Osteocyte (in vitro differentiated cells): ENCODE measurements around the gene MNS1. TPM values are rescaled to one million over a fixed set of nuclear protein-coding genes. Genes with fewer than 3 reads are reported as not detected.
"Not testable (repeated sequence)": the region's sequence is repeated elsewhere in the genome, so short reads cannot be mapped to it uniquely, and the experiment has no call there.

Experiments
- DNase-seq: peaks from one replicate; pipeline ENCODE4 v3.0.0; 2021; ENCODE audit warnings: mixed read lengths; ENCODE audit not compliant: unreplicated experiment; ENCODE audit errors: extremely low spot score
- H3K27ac Mint-ChIP-seq: one replicate; pipeline ENCODE4 v1.8.0; 2021; ENCODE audit warnings: mild to moderate bottlenecking, mixed read lengths; ENCODE audit not compliant: unreplicated experiment
- H3K27me3 Mint-ChIP-seq: one replicate; pipeline ENCODE4 v1.8.0; 2021; ENCODE audit warnings: mixed read lengths; ENCODE audit not compliant: unreplicated experiment
- H3K36me3 Mint-ChIP-seq: one replicate; pipeline ENCODE4 v1.8.0; 2021; ENCODE audit warnings: mixed read lengths; ENCODE audit not compliant: unreplicated experiment
- H3K4me1 Mint-ChIP-seq: one replicate; pipeline ENCODE4 v1.8.0; 2021; ENCODE audit warnings: mixed read lengths; ENCODE audit not compliant: unreplicated experiment
- H3K4me3 Mint-ChIP-seq: one replicate; pipeline ENCODE4 v1.8.0; 2021; ENCODE audit warnings: mild to moderate bottlenecking, moderate library complexity, mixed read lengths; ENCODE audit not compliant: unreplicated experiment
- H3K9me3 Mint-ChIP-seq: one replicate; pipeline ENCODE4 v1.8.0; 2021; ENCODE audit warnings: mixed read lengths; ENCODE audit not compliant: unreplicated experiment
- CTCF ChIP-seq: fragments of 200-600 bp; sonication (generic); IDR thresholded peaks from 2 replicates; pipeline ENCODE4 v1.5.0; 2021; ENCODE audit warnings: antibody characterized with exemption, mild to moderate bottlenecking, moderate library complexity
- total RNA-seq: library from RNA; stranded (reverse); gene quantifications from 2 replicates; pipeline ENCODE4 v1.2.1, GENCODE V29; 2021

Gene MNS1
- total RNA-seq, 1 donor from 2014 or later: 2.5 TPM

GRCh38 chr15:56492236-56492635 is 27.3 kb upstream of the MNS1 start:
- Mint-ChIP-seq H3K27me3 (peaks cover 20% of the 10 kb centered on the region), H3K4me1 (peaks cover 2% of the 10 kb centered on the region)
- no peak for TF ChIP-seq CTCF

GRCh38 chr15:56491110-56491722 is 26.3 kb upstream of the MNS1 start:
- no peak overlapping the region for H3K4me3 Mint-ChIP-seq
- H3K36me3 Mint-ChIP-seq: no peaks in the 10 kb centered on the region
- H3K4me1 Mint-ChIP-seq: no peaks in the 10 kb centered on the region
- H3K9me3 Mint-ChIP-seq: no peaks in the 10 kb centered on the region
- H3K27me3 Mint-ChIP-seq: peaks cover 20% of the 10 kb centered on the region
- no peak for DNase-seq
- peak; percentile 94 for TF ChIP-seq CTCF
- H3K27ac Mint-ChIP-seq: no peak overlapping the region

More at GRCh38 chr15:56492236-56492635, 27.3 kb upstream of the MNS1 start:
- no peak overlapping the region for H3K4me3 Mint-ChIP-seq
- H3K27ac Mint-ChIP-seq: no peak overlapping the region
- H3K36me3 Mint-ChIP-seq: no peaks in the 10 kb centered on the region
- H3K9me3 Mint-ChIP-seq: no peaks in the 10 kb centered on the region
- DNase-seq: no peak

DNA sequence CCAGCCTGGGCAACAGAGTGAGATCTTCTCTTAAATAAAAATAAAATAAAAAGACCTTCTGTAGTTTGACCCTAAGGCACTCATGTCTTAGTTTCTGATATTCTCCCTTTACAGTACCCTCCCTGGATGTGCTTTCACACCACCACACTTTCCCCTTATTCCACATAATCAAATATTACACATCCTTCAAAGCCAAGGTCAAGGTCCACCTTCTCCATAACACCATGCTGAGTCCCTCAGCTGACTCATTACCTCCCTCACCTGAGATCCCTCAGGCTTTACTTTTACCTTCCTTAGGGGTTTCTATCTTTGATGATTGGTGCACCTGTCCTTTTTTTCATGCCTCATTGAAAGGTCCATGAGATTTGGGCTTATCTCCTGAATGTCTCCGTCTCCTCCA is 25.5 kb upstream of the MNS1 start:
- Mint-ChIP-seq H3K9me3 (no peaks in the 10 kb centered on the region), H3K36me3 (no peaks in the 10 kb centered on the region), H3K27ac (no peak overlapping the region), H3K4me1 (no peaks in the 10 kb centered on the region), H3K27me3 (peaks cover 20% of the 10 kb centered on the region), H3K4me3 (no peak overlapping the region)
- no peak for TF ChIP-seq CTCF
- no peak for DNase-seq

GRCh38 chr15:56486206-56486605 is 21.3 kb upstream of the MNS1 start:
- H3K27me3 Mint-ChIP-seq: peaks cover 20% of the 10 kb centered on the region
- H3K36me3 Mint-ChIP-seq, DNase-seq, H3K4me3 Mint-ChIP-seq, H3K27ac Mint-ChIP-seq, H3K9me3 Mint-ChIP-seq, H3K4me1 Mint-ChIP-seq: not testable (repeated sequence)

GRCh38 chr15:56485426-56485825 is 20.5 kb upstream of the MNS1 start:
- H3K27me3 Mint-ChIP-seq: peaks cover 18% of the 10 kb centered on the region
- H3K27ac Mint-ChIP-seq, DNase-seq, H3K9me3 Mint-ChIP-seq, H3K4me3 Mint-ChIP-seq, H3K4me1 Mint-ChIP-seq, H3K36me3 Mint-ChIP-seq: not testable (repeated sequence)

DNA sequence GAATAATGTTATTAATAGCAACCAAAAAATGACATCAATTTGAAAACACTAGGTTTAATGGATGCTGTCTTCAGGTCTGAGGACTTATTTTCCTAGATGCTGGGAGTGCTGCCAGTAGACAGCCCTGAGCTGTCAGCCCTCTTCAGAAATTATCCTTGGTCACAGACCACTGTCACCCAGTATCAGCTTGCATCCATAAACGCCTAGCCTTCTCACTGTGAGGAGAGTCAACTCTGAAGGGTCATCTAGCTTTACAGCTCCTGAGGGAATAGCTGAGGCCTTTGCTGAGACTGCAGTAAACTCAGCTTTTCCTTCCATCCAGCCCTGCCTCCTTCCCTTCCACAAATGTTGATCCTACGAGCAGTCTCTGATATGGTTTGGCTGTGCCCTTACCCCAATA is 19.4 kb upstream of the MNS1 start:
- Mint-ChIP-seq H3K27me3 (peaks cover 17% of the 10 kb centered on the region), H3K9me3 (no peaks in the 10 kb centered on the region), H3K36me3 (no peaks in the 10 kb centered on the region), H3K4me3 (no peak overlapping the region), H3K27ac (no peak overlapping the region), H3K4me1 (no peaks in the 10 kb centered on the region)
- TF ChIP-seq CTCF: no peak
- no peak for DNase-seq
